NCI-H2196 (cell line): ENCODE results near the gene ZNF677.
"Not testable (repeated sequence)": the region's sequence is repeated elsewhere in the genome, so short reads cannot be mapped to it uniquely, and the experiment has no call there.

ENCODE experiments used
- DNase-seq: peaks from one replicate; lab custom pipeline; 2025; ENCODE audit not compliant: unreplicated experiment; lab: John Stamatoyannopoulos, UW

Gene ZNF677

DNA sequence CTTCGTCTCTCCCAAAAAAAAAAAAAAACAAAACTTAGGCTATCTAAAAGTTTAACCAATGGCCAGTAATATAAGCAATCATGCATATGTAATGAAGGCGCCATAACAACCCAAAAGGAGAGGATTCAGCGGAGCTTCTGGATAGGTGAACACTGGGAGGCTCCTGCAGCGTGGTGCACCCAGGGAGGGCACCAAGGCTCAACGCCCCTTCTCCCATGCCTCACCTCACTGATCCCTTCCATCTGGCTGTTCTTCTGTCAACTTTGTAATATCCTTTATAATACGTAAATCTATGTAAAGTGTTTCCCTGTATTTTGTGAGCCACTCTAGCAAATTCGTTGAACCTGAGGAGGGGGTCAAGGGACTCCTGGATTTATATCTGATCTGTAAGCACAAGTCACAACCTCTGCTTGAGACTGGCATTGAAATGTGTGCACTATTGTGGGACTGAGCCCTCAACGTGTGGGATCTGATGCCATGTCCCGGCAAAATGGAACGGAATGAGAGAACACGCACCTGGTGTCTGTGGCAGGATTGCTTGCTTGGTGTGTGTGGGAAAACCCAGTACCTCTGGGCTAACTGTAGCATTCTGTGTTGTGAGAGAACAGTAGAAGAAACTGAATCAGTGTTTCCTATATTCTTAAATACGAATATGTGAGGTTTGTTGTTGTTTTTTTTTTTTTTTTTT is 61.0 kb downstream of the ZNF677 start:
- DNase-seq, result no peak

DNA sequence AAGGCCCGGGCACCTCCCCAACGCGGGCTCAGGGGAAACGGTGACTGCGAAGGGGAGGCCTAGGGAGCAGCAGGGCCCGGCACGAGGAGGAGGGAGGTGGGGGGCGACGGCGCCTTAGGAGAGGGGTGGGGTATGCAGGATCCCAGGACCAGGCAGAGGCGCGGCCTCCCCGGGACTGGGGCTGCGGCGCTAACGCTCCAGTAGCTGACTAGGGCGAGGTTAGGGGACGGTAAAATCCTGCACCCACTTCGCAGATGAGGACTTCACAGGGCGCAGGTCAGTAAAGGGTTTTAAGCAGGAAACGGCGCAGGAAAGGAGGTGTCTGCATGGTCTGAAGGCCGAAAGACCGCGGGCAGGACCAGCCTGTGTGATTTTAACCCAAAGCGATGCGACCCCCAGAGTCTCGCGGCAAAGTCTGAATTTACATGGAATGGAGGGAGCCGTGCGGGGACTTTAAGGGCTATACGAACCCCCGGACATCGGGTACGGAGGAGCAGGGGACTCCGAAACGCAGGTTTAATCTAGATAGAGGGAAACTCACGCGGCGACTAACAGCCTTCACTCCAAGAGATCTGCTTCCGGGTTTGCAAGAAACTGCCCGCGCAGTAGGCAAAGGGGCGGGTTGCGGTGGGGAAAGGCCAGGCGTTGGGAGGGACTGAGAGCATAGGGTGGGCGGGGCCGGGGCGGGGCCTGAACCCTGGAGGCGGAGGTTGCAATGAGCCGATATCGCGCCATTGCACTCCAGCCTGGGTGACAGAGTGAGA is 61.7 kb downstream of the ZNF677 start, which contains the start of gene ZNF665:
Gene ZNF665 (minus strand): TSS at position 588 of the 764 bp plus-strand sequence. CDS start 10,460 bp downstream, outside the sequence.
- peak; percentile 28 for DNase-seq

DNA sequence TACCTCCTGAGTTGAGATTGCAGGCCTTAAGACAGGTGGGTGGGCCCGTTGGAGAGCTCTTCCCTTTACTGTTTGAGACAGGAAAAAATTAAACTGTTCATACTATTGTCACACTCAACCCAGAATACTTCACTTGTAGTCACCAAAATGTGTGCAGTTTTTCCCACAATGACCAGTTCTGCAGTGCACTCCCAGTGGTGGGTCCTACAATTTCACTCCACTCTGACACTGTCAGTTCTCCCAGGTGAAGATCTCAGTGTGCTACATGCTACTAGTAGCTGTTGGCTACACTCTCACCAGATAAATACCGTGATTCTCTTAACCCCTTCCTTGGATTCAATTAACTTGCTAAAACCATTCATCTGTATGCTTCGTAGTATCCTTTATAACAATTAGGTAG is 64.4 kb downstream of the ZNF677 start:
- no peak for DNase-seq

DNA sequence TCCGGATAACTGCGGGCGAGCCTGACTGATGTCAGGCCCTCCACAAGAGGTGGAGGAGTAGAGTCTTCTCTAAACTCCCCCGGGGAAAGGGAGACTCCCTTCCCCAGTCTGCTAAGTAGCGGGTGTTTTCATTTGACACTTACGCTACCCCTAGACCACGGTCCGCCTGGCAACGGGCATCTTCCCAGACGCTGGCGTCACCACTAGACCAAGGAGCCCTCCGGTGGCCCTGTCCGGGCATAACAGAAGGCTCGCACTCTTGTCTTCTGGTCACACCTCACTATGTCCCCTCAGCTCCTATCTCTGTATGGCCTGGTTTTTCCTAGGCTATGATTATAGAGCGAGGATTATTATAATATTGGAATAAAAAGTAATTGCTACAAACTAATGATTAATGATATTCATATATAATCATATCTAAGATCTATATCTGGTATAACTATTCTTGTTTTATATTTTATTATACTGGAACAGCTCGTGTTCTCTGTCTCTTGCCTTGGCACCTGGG is 64.9 kb downstream of the ZNF677 start:
- DNase-seq, result not testable (repeated sequence)
